Measurements from ENCODE around the gene GMPR2.

GRCh38 chr14:24213866-24214662 is 18.7 kb upstream of the GMPR2 start:
- TF ChIP-seq TAF1 (IDR thresholded peaks at IDR 0.05; ENCODE audit: low read depth, low read length) (no peak), POLR2A (IDR thresholded peaks at IDR 0.05; ENCODE audit: low read depth, low read length) (no peak)

All from GM12891 (cell line).